ENCODE data around the gene HABP4. TPM values are rescaled to one million over a fixed set of nuclear protein-coding genes. Genes with fewer than 3 reads are reported as not detected.

The HABP4 gene
- total and polyA plus RNA-seq, 2 experiments from 2014 or later: 41.0 to 69.6 TPM

DNA sequence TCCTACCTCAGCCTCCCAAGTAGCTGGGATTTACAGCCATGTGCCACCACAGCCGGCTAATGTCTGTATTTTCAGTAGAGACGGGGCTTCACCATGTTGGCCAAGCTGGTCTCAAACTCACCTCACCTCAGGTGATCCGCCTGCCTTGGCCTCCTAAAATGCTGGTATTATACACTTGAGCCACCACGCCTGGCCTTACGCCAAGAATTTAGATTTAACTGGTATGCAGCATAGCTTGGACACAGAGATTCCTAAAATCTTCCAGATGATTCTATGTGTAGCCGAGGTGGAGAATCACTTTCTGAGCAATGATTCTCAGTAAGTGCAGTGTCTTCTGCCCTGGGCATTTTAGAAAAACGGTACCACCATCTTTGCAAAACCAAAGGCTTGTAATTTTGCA is 74.1 kb downstream of the HABP4 start:
- peak; percentile 21 to 39 for DNase-seq (ENCODE audit: low read depth in 1 of 2, low spot score in 1 of 2)
- H3K4me1 ChIP-seq (ENCODE audit: low read depth): no peaks in the 10 kb centered on the region
- H3K27ac ChIP-seq: no peak overlapping the region
- TF ChIP-seq, protein P1, sequence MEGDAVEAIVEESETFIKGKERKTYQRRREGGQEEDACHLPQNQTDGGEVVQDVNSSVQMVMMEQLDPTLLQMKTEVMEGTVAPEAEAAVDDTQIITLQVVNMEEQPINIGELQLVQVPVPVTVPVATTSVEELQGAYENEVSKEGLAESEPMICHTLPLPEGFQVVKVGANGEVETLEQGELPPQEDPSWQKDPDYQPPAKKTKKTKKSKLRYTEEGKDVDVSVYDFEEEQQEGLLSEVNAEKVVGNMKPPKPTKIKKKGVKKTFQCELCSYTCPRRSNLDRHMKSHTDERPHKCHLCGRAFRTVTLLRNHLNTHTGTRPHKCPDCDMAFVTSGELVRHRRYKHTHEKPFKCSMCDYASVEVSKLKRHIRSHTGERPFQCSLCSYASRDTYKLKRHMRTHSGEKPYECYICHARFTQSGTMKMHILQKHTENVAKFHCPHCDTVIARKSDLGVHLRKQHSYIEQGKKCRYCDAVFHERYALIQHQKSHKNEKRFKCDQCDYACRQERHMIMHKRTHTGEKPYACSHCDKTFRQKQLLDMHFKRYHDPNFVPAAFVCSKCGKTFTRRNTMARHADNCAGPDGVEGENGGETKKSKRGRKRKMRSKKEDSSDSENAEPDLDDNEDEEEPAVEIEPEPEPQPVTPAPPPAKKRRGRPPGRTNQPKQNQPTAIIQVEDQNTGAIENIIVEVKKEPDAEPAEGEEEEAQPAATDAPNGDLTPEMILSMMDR (IDR thresholded peaks at IDR 0.05; ENCODE audit: low read depth, low read length): no peak
- H3K9me3 ChIP-seq (ENCODE audit: low read depth): no peaks in the 10 kb centered on the region
- H3K36me3 ChIP-seq: peaks cover 19% of the 10 kb centered on the region
- H3K27me3 ChIP-seq: no peaks in the 10 kb centered on the region
- H3K4me3 ChIP-seq: no peak overlapping the region

DNA sequence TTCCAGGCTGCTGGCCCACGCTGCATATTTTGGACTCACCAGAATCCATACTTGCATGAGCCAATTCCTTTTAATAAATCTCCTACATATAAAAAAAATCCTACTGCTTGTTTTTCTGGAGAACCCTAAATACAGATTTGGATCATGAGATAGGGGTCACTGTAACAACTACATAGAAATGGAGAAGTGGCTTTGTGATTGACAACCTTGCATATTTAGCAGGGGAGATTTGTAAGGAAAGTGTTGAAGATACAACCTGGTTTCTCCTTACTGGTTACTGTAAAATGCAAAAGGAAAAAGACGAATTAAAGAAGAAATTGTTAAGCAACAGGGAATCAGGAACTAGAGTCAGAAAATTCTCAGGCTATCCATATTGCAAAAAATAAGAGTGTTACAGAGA is 74.8 kb downstream of the HABP4 start:
- no peak for DNase-seq (ENCODE audit: low read depth in 1 of 2, low spot score in 1 of 2)
- Histone ChIP-seq H3K4me1 (ENCODE audit: low read depth) (no peaks in the 10 kb centered on the region), H3K4me3 (no peak overlapping the region), H3K9me3 (ENCODE audit: low read depth) (no peaks in the 10 kb centered on the region), H3K27ac (no peak overlapping the region), H3K36me3 (peaks cover 19% of the 10 kb centered on the region), H3K27me3 (no peaks in the 10 kb centered on the region)
- TF ChIP-seq, protein P1 (IDR thresholded peaks at IDR 0.05; ENCODE audit: low read depth, low read length): no peak

DNA sequence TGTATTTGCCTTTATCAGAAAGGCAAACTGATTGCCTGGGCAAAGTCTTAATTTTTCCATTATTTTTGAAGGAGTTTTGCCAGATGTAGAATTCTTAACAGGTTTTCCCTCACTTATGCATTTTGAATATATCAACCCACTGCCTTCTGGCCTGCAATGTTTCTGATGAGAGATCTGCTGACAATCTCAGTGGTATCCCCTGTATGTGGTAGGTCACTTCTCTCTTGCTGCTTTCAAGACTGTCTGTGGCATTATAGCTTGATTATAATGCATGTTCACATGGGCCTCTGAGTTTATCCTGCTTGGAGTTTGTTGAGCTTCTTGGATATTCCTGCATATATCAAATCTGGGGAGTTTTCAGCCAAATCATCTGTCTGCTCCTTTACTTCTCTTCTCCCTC is 82.2 kb downstream of the HABP4 start:
- Histone ChIP-seq H3K27me3 (no peaks in the 10 kb centered on the region), H3K9me3 (ENCODE audit: low read depth) (no peaks in the 10 kb centered on the region), H3K4me1 (ENCODE audit: low read depth) (no peaks in the 10 kb centered on the region), H3K36me3 (peaks cover 27% of the 10 kb centered on the region), H3K27ac (no peak overlapping the region), H3K4me3 (no peak overlapping the region)
- no peak for DNase-seq (ENCODE audit: low read depth in 1 of 2, low spot score in 1 of 2)
- TF ChIP-seq, protein P1 (IDR thresholded peaks at IDR 0.05; ENCODE audit: low read depth, low read length): no peak

DNA sequence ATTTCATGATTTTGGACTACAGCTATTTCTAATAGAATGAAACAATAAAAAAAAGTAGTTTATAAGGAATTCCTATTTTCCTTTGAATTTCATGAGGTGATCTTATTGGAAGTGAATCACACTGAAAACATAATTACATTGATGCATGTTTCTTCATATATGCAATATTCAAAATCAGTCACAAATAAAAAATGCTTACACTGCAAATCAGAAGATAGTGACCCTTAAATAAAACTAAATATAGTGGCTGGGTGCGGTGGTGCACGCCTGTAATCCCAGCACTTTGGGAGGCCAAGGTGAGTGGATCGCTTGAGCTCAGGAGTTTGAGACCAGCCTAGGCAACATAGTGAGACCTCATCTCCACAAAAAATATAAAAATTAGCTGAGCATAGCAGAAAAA is 90.1 kb downstream of the HABP4 start:
- Histone ChIP-seq H3K27ac (no peak overlapping the region), H3K27me3 (no peaks in the 10 kb centered on the region)

More for the DNA sequence above, 90.1 kb downstream of the HABP4 start:
- Histone ChIP-seq H3K4me3 (no peak overlapping the region), H3K9me3 (ENCODE audit: low read depth) (no peaks in the 10 kb centered on the region), H3K4me1 (ENCODE audit: low read depth) (no peaks in the 10 kb centered on the region), H3K36me3 (peaks cover 16% of the 10 kb centered on the region)
- TF ChIP-seq, protein P1 (IDR thresholded peaks at IDR 0.05; ENCODE audit: low read depth, low read length): no peak
- no peak for DNase-seq (ENCODE audit: low read depth in 1 of 2, low spot score in 1 of 2)

Other genes with a start within 250 kb of the HABP4 start
- 0.63 TPM in 1 of 2 replicates, not detected in the other for gene HSD17B3, start 148.0 kb upstream of the HABP4 start, total RNA-seq
- 0.81 and 1.3 TPM in 2 replicates for gene HSD17B3, start 148.0 kb upstream of the HABP4 start, polyA plus RNA-seq
- gene SLC35D2, start 66.5 kb upstream of the HABP4 start, total RNA-seq: 22.1 and 25.7 TPM in 2 replicates
- 24.5 and 43.3 TPM in 2 replicates for gene SLC35D2, start 66.5 kb upstream of the HABP4 start, polyA plus RNA-seq
- gene ZNF367, start 31.8 kb upstream of the HABP4 start, total RNA-seq: 2.5 and 3.0 TPM in 2 replicates
- gene ZNF367, start 31.8 kb upstream of the HABP4 start, polyA plus RNA-seq: 0.89 and 3.0 TPM in 2 replicates
- 41.6 and 48.5 TPM in 2 replicates for gene CDC14B, start 169.7 kb downstream of the HABP4 start, total RNA-seq
- gene CDC14B, start 169.7 kb downstream of the HABP4 start, polyA plus RNA-seq: 49.4 and 55.4 TPM in 2 replicates
- gene PRXL2C, start 205.1 kb downstream of the HABP4 start, total RNA-seq: 6.4 and 8.1 TPM in 2 replicates
- gene PRXL2C, start 205.1 kb downstream of the HABP4 start, polyA plus RNA-seq: 6.1 and 12.5 TPM in 2 replicates